Hair follicle dermal papilla cell (primary cell): ENCODE results near the gene IFI27L1. TPM values are rescaled to one million over a fixed set of nuclear protein-coding genes. Genes with fewer than 3 reads are reported as not detected.

Experiments used
- total RNA-seq: library from RNA; depleted of rRNA; stranded (reverse); fragments of >200 nt; gene quantifications from 2 replicates; pipeline ENCODE4 v1.2.3, GENCODE V29; 2012

The IFI27L1 gene
- 9.7 and 16.2 TPM in 2 replicates for total RNA-seq

DNA sequence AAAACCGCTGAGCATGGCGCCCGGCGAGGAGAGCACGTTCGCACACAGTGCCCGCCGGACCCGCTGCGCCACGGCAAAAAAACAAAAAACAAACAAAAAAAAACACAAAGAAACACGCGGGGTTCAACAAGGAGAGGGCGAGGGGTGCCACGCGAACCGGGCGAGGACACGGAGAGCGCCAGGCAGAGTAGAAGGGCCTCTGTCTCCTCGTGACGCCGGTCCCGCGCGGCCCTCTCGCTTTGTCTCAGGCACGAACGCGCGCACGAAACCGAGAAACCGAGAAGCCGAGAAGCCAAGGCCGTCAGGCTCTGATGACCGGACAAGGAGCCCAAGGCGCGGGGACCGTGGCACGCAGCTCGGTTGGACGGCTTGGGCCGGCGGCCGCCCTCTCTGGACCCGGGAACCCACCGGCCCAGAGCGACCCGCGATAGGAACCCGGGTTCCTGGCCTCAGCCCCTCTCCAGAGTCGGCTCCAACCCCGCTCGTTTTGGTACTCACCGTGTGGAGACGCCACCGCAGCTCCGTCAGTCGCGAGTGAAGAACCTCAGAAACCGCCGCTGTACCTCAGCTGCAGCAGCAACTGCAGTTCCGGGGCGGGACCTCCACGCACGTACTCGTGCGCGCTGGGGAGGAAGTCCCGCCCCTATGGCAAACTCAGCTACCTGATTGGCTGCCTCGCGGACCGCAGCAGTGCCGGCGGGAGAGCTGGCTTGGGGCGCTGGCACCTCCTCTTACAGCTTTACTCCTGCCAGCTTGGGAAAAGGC is at the start of gene IFI27L1, which contains the start of gene DDX24:
TSS of gene IFI27L1 (plus strand) at position 690 of the 765 bp plus-strand sequence. CDS start 15,628 bp downstream, outside the sequence.
TSS of gene DDX24 (minus strand) at position 582 of the 765 bp plus-strand sequence. CDS start 1,460 bp downstream, outside the sequence.

GRCh38 chr14:94110552-94111181 is 29.6 kb downstream of the IFI27L1 start, which contains the start of gene IFI27:
Gene IFI27 (plus strand): TSS chr14:94110736.

DNA sequence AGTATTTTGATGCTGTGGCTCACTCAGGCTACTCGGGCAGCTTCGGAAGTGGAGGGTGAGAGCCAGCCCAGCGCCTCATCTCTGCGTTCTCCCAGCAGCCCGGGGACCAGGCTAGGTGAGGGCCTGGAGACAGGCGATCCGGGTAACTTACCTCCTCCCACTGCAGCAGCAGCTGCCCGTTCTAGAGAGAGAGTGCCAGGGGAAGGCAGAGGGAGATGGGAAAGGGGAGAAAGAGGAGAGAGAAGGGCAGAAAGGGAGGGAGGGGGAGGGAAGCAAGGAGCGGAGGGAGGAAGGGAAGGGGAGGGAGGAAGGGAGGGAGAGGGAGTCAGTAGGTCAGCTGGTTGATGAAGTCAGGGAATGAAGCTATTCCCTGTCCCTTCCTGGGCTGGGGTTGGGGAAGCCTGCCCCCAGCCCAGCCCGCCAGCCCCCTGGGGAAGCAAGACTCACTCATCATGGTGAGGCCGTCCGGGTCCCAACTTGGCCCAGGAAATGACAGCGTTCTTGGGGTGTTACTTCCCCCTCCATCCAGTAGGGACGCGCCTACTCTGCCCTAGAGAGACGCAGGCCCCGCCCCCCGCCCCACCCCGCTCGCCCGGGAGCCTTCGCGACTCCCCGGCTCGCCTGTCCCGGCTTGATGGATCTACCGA is 48.1 kb downstream of the IFI27L1 start, which contains the start of gene IFI27L2:
TSS of gene IFI27L2 (minus strand) at position 494 of the 647 bp plus-strand sequence. CDS start at position 454, 40 bp downstream.

Other genes with a start within 250 kb of the IFI27L1 start
- gene FAM181A, start 154.0 kb upstream of the IFI27L1 start, total RNA-seq = not detected in 2 replicates
- gene ASB2, start 104.7 kb upstream of the IFI27L1 start, total RNA-seq = 0.16 TPM in 1 of 2 replicates, not detected in the other
- not detected in 2 replicates for gene CCDC197, start 84.0 kb upstream of the IFI27L1 start, total RNA-seq
- gene OTUB2, start 55.0 kb upstream of the IFI27L1 start, total RNA-seq = 1.9 and 2.2 TPM in 2 replicates
- 150 and 158 TPM in 2 replicates for gene DDX24, start 108 bp upstream of the IFI27L1 start, total RNA-seq
- gene IFI27, start 29.4 kb downstream of the IFI27L1 start, total RNA-seq = 82.3 and 282 TPM in 2 replicates
- gene IFI27L2, start 48.3 kb downstream of the IFI27L1 start, total RNA-seq = 63.4 and 77.8 TPM in 2 replicates
- gene PPP4R4, start 93.0 kb downstream of the IFI27L1 start, total RNA-seq = 2.7 and 5.4 TPM in 2 replicates
- gene SERPINA10, start 212.0 kb downstream of the IFI27L1 start, total RNA-seq = not detected in 2 replicates
- under 0.01 TPM in 1 of 2 replicates, not detected in the other for gene SERPINA6, start 242.0 kb downstream of the IFI27L1 start, total RNA-seq